Esophagus muscularis mucosa (tissue), 4 donors: ENCODE measurements around the gene ICE1.

Experiments used
- EP300 ChIP-seq: sonication (generic); formaldehyde crosslinking; IDR thresholded peaks from one replicate; pipeline ENCODE4 v1.6.1; 2017; ENCODE audit warnings: antibody characterized with exemption
- POLR2A ChIP-seq: fragments of 450-650 bp; IDR thresholded peaks from one replicate; pipeline ENCODE4 v1.6.1; 2017; ENCODE audit warnings: antibody characterized with exemption, moderate library complexity, mild to moderate bottlenecking, low read depth
- POLR2AphosphoS5 ChIP-seq, 2 donors: sonication (generic); formaldehyde crosslinking; IDR thresholded peaks; one replicate each; pipeline ENCODE4 v1.6.1; 2017; ENCODE audit warnings: antibody characterized with exemption in 2 of 2
- TF ChIP-seq, protein P1 (sequence below), 3 experiments: fragments of 200-600 bp in 2 of 3; fragments of 450-650 bp in 1 of 3; sonication (generic) in 2 of 3; IDR thresholded peaks; one replicate each; pipeline ENCODE4 v1.5.1; 2017 to 2019; ENCODE audit warnings: antibody characterized with exemption in 3 of 3, mild to moderate bottlenecking in 2 of 3, moderate library complexity in 1 of 3

DNA sequence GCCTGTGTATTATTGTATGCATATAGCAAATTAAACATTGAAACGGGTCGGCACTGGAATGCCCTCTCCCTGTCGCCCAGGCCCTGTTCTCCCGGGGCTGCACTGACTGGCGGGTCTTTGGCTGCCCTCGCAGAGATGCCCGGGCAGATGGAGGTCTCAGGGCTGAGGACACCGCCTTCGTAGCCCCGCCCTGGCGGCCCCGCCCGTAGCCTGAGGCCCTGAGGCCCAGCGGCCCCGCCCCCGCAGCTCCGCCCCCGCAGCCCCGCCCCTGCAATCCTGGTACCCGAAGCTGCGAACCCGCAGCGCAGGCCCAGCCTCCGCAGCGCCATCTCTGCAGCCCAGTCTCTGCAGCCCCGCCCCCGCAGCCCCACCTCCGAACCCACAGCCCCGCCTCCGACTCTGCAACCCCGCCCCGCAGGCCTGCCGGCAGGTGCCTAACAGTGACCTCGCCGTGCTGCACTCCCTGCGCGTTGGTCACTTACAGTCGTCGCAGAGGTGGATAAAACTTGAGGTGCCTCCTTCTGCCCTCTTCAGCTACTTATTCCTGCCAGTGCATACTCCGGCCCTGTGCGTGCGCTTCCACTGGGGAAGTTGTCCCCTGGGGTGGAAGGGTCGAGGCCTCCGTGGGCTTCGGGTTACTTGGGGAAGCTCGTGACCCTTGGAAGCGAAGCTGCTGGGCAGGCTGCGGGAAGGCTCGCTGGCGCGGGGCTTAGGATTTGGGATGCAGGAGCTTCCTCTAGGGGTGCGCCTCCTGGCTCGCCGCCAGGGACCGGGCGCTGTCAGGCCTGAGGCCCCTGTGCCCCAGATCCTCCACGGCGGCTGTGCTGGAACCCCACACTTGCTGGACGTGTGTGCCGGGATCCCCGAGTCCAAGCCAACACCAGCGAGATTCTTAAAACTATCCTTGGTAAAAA is 72.3 kb downstream of the ICE1 start:
- TF ChIP-seq, protein P1, sequence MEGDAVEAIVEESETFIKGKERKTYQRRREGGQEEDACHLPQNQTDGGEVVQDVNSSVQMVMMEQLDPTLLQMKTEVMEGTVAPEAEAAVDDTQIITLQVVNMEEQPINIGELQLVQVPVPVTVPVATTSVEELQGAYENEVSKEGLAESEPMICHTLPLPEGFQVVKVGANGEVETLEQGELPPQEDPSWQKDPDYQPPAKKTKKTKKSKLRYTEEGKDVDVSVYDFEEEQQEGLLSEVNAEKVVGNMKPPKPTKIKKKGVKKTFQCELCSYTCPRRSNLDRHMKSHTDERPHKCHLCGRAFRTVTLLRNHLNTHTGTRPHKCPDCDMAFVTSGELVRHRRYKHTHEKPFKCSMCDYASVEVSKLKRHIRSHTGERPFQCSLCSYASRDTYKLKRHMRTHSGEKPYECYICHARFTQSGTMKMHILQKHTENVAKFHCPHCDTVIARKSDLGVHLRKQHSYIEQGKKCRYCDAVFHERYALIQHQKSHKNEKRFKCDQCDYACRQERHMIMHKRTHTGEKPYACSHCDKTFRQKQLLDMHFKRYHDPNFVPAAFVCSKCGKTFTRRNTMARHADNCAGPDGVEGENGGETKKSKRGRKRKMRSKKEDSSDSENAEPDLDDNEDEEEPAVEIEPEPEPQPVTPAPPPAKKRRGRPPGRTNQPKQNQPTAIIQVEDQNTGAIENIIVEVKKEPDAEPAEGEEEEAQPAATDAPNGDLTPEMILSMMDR (IDR thresholded peaks at IDR 0.05): no peak
- no peak for TF ChIP-seq POLR2A
- TF ChIP-seq EP300: no peak
- TF ChIP-seq POLR2AphosphoS5 (IDR thresholded peaks at IDR 0.05): no peak
